Fibroblast of upper back skin (primary cell): ENCODE data around the gene ALDH3B1.
"Not testable (repeated sequence)": the region's sequence is repeated elsewhere in the genome, so short reads cannot be mapped to it uniquely, and the experiment has no call there.

Source experiments
- DNase-seq: peaks from one replicate; pipeline ENCODE4 v3.0.0-alpha.2; 2013

The ALDH3B1 gene

GRCh38 chr11:68010090-68011041 is at the start of gene ALDH3B1:
Gene ALDH3B1 (plus strand): TSS chr11:68010327. CDS start chr11:68015298, 4,971 bp downstream.
- peak; percentile 73 for DNase-seq

DNA sequence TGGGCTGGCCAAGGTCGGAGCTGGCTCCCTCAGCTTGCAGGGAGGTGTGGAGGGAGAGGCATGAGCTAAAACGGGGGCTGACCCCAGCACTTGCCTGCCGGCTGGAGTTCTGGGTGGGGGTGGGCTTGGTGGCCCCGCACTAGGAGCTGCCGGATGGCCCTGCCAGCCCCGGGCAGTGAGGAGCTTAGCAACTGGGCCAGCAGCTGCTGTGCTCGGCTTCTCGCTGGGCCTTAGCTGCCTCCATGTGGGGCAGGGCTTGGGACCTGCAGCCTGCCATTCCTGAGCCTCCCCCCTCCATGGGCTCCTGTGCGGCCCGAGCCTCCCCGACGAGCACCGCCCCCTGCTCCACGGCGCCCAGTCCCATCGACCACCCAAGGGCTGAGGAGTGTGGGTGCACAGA is 46.9 kb upstream of the ALDH3B1 start:
- not testable (repeated sequence) for DNase-seq

- not testable (repeated sequence) for DNase-seq
Measured at GRCh38 chr11:67963879-67964278, 46.2 kb upstream of the ALDH3B1 start.

- DNase-seq: not testable (repeated sequence)
Measured at GRCh38 chr11:67964746-67965145, 45.4 kb upstream of the ALDH3B1 start.

DNA sequence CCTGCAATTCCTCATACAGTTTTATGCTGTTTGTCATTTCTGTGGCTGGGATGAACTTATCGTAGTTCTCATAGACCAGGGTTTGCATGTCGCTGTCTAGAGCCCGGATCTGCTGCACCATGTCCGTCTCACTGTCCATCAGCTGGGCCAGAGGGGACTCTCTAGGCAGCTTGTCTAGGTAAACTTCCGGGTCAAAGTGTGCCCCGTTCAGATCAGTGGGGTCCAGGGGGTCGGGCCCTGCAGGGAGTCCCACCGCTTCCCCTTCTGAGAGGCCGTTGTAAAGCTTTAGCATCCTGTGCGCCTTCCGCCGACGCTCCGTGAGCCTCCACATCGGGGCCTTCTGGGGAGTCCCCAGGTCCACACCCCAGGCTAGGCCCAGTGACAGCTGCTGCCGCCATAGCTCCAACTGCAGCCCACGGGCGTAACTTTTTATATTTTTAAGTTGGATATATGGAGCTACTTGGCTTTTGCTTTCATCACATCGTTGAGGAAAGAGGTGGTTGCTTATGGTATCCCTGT is 44.2 kb upstream of the ALDH3B1 start:
- not testable (repeated sequence) for DNase-seq

DNA sequence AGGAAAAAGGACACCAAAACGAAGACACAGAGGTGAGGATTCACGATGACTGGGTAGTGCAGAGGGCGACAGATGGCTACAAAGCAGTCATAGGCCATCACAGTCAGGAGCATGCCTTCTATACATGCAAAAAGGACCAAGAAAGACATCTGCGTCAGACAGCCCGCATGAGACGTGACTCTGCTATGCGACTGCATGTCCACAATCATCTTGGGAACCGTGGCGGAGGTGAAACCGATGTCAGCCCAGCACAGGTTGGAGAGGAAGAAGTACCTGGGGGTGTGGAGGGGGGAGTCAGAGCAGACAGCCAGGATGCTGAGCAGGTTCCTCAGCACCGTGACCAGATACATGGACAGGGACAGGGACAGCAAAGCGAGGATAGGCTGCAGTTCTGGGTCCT is 35.4 kb upstream of the ALDH3B1 start:
- not testable (repeated sequence) for DNase-seq

DNA sequence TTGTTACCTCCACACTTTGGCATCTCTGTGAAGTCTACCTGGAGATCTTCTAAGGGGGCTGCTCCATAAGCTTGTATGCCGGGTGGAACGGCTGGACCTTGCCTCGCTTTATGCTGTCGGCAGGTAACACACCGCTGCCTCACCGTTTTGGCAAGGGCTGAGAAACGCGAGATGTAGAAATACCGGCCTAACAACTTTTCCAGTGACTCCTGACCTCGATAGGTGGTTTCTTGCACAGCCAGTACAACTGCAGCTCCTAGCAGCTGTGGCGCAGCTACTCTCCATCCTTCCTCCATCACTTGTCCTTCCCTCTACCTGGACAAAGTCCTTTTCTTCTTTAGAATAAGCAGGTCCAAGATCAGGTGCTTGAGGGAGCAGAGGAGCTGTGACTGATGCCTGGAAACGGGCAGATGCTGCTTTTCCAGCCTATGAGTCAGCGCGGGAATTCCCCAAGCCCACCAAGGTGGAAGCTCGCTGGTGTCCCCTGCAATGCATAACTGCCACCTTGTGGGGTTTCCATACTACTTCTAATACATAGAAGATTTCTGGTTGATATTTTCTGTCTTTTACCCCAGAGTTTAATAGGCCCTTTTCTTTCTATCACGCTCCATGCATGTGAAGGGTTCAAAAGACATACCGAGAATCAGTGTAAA is 31.2 kb upstream of the ALDH3B1 start:
- not testable (repeated sequence) for DNase-seq

DNA sequence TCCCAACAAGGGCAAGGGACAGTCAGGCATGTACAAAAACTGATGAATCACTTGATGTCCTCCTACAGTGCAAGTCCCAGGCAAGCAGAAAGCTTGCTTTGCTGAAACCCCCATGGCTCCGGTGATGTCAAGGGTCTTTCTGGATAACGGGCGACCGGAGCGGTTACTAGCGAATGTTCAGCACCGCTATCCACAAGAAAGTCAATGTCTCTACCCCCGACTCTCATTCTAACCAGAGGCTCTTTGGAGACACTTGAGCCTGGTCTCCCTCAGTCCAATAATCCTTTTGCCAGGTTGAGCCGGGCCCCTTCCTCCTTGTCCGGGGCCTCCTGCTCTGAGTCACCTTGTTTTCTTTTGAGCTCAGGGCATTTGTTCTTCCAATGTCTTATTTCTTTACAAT is 28.9 kb upstream of the ALDH3B1 start:
- DNase-seq: not testable (repeated sequence)

DNA sequence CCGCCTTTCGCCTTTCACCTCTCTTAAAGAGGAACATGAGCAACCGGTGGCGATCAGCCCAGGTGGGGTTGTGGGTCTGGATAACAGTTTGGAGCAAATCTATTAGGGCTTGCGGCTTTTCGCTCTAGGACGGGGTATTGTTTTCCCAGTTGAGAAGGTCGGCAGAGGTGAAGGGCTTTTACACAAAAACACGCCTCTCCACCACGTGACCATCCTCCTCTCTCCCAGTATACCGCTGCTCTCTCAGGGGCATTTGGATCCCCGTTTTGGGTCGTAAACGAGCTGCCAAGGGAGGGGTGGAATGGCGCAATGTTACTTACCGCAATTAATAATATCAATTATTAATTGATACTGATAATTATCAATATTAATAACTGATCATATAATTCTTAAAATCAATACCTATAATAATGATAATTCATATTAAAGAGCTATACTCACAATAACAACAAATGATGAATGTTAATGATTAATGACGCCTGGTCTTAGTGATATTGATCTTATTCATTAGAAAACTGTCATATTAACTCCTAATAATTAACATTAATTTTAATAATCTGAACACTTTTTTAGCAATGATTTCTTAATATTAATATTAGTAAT is 27.8 kb upstream of the ALDH3B1 start:
- DNase-seq: not testable (repeated sequence)

DNA sequence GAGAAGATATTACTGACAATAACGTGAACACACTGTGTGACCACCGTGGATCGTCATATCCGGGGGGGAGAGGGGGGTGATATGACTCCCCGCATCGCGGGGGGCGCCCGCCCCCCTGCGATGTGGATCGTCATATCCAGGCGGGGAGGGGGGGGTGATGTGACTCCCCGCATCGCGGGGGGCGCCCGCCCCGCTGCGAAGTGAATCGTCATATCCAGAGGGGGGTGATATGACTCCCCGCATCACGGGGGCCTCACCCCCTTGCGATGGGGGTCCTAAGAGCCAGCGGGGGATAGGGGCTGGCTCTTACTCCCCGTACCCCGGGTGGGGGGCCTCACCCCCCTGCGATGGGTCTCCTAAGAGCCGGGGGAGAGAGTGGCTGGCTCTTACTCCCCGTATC is 26.2 kb upstream of the ALDH3B1 start:
- DNase-seq: no peak

DNA sequence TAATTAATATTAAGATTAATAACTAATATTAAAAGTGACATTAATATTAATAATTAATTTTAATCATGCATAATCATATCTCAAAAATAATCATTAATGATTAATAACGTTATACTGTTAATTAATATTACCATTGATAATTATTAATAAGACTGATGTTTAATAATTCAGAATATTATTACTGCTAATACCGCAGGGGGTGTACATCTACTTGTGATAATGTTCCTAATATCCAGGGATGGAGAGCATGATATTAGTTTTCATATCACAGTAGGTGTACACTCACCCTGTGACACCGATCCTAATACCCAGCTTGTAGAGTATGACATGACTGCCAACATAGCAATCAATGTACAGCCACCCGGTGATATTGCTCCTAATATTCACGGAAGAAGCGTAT is 24.8 kb upstream of the ALDH3B1 start:
- not testable (repeated sequence) for DNase-seq

DNA sequence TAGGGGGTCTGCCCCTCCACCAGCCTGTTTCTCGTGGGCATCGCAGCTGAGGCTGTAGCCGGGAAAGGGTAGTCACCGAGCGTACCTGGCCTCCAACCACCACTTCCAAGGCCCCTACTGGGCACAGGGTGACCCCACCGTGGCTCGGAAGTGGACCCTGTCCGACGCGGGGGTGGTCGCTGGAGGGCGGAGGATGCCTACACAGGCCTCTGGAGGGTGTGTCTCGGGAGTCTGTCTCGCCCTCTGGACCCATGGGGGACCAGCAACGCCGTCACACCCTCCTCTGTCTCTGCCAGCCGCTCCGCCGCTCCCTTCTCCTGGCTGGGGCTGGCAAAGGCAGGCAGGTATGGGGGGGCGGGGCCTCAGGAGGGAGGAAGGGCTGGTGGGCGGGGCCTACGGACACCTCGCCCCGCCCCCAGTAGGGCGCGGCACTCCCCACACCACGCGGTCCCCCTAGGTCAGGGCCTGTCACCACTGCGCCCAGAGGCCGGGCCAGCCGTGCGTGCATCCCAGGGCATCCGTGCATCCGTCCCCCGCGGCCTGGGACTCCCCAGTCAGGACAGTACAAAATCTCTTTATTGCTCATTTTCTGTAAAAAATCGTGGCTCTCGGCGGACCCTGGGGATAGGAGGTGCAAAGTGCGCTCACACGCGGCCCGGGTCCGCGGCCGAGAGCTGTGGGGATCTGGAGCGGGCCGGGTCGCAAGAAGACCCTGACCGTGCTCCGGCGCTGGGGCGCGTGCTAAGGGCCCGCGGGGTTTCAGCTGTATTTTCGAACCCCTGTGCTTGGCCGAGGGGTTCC is 19.4 kb upstream of the ALDH3B1 start:
- DNase-seq: not testable (repeated sequence)

DNA sequence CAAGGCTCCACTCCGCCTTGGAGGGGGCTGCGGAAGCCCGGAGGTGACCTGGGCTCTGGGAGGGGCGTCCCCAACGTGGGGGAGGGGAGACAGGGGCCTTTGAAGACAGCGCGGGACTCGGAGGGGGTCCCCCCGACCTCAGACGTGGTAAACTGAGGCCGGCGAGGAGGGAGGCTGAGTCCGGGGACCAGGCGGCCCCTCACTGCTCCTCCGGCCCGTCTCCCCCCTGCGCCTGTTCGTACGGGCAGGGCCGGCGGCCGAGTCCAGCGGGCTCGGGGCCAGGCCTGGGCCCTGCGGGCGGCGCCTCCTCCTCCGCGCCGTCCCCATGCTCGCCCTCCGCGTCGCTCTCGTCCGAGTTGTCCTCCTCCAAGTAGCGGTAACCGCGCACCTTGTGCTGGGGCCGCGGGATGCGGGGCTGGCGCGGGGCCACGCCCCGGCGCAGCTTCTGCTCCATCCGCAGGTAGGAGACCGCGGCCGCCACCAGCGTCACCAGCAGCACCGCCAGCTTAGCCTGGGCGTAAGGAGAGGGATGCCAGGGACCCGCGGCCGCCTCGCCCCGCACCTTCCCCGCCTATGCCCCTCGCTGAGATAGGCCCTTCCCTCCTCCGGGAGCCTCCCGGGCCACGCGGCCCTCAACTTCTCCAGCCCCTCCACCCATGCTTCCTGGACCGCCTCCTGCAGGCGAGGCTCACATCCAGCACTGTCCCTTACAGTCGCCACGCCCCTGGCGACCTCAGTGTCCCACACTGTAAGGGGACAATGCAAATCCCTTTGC is 18.6 kb upstream of the ALDH3B1 start:
- not testable (repeated sequence) for DNase-seq

DNA sequence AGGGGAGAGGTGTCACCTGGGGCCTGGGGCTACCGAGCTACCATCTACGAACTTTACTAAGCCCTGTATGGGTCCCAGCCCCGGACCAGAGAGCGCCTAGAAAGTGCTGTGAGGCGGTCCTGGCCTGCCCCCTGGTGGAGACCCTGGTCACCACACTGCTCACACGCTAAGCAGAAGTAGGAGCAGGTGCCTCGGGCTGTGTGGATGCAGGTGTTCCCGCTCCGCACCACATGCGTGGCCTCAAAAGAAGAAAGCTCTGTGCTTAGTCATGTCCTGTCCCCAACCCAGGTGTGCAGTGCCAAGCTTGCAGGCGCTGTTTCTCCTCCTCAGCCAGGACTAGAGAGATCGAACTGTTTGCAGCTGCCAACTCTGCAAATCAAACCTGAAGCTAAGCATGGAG is 16.3 kb upstream of the ALDH3B1 start:
- DNase-seq: not testable (repeated sequence)

DNA sequence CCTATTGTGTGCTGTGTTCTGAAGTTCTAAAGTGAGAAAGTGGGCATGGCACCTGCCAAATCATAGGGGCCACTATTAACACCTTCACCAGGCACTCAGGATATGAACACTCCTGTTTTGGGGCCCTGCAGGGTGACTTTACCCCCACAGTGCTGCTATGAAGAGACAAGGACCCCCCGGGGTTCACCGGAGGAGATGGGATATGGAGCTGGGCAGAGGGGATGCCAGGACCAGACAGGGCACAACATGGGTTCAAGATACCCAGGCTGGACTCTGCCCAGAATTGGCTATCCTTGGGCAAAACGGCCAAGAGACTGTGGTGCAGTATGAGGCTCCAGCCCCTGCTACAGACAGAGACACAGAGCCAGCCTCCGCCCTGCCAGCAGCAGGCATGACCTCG is 15.7 kb upstream of the ALDH3B1 start:
- DNase-seq: not testable (repeated sequence)

- DNase-seq: not testable (repeated sequence)
Measured at GRCh38 chr11:67995129-67995528, 15.0 kb upstream of the ALDH3B1 start.

DNA sequence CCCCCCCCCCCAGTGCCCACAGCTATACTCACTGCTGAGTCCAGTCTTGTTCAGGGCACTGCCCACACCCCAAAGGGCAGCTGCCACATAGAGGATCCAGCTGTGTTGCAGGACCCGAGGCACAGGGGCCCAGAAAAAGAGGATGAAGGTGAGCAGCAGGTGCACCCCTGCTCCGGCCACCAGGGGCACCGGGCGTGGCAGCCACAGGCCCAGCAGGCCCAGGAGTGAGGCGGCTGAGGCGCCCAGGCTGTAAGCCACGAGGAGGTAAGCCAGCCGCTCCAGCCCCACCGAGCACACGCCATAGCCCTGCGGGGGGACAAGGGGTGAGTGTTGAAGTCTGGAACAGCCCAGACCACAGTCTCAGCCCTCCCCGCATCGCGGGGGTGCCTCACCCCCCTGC is 14.5 kb upstream of the ALDH3B1 start:
- DNase-seq: not testable (repeated sequence)

DNA sequence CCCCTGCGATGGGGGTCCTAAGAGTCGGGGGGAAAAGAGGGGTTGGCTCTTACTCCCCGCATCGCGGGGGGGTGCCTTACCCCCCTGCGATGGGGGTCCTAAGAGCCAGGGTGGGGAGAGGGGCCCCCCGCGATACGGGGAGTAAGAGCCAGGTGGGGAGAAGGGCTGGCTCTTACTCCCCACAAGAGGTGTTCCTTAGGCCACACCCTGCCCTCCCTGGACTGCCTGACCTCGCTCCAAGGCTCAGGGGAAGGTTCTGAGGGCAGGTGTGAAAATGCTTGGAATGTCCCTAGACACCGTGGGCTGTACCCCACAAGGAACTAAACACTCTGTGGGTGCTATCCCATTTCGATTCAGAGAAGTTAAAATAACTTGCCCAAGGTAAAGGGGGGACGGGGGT is 14.1 kb upstream of the ALDH3B1 start:
- no peak for DNase-seq

DNA sequence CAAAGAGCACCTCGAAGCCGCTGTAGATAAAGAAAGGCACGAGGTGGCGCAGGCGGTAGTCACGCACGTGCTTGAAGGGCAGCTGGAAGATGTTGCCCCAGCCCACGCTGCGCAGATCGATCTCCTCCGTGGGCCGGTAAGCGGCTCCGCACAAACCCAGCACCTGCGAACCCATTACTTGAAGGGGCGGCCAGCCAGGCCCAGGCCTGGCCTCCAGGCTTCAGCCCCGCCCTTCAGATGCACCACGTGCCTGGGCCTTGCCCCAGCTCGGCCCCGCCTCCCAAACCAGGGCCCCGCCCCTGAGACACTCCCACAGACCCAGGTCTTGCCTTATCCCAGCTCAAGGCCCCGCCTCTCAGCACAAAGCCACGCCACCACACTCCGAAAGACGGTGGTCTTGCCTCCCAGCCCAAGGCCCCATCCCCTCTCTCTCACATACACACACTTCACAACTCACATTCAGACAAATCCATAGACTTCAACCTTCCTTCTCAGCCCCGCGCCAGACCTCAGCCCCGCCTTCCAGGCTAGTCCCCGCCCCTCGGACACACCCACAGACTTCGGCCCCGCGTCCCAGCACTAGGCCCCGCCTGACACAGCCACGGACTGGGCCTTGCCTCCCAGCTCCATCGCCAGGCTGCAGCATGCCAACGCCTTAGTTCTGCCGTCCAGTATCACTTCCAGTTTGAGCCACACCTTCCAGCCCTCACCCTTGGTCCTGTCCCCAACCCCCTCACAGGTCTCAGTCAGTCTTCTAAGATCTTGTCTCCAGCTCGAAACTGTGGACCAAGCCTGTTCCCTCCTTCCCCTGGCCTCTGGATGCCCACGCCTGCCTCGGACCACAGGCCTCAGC is 13.3 kb upstream of the ALDH3B1 start:
- peak; percentile 35 for DNase-seq

- no peak for DNase-seq
Measured at GRCh38 chr11:67997475-67997921, 12.6 kb upstream of the ALDH3B1 start.
